ENCODE measurements around the gene MRPL24.

MRPL24 gene

GRCh38 chr1:156691665-156692440, 49.0 kb downstream of the MRPL24 start:
- FAIRE-seq (no peak), DNase-seq (ENCODE audit: insufficient read length, low spot score) (no peak)
- TF ChIP-seq POU2F2 (IDR thresholded peaks at IDR 0.05; ENCODE audit: low read depth, low read length) (no peak), PAX5 (IDR thresholded peaks at IDR 0.05; ENCODE audit: insufficient read depth, low read length, severe bottlenecking) (no peak), POLR2A (IDR thresholded peaks at IDR 0.05; ENCODE audit: low read depth, low read length) (no peak)

DNA sequence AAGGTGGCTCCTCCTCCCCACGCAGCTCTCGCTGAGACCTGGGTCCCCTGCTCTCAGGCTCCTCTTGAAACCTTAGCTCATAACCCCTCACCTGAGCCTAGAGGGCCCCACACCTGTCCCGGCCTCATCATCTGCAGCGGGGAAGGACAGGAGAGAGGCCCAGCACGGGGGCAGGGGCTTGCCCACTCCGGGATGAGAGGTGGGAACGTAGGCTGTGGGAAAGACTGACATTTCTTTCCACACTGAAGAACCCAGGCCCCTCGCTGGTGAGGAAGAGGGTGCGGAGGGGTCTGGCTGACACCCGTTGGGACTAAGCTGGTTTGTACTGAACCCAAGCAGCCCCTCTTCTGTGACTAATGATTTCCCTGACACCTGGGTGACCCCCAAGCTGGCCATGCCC, 49.7 kb downstream of the MRPL24 start:
- FAIRE-seq (no peak), DNase-seq (ENCODE audit: insufficient read length, low spot score) (no peak)
- no peak for TF ChIP-seq PAX5 (IDR thresholded peaks at IDR 0.05; ENCODE audit: insufficient read depth, low read length, severe bottlenecking)
- no peak for TF ChIP-seq POLR2A (IDR thresholded peaks at IDR 0.05; ENCODE audit: low read depth, low read length)
- no peak for TF ChIP-seq POU2F2 (IDR thresholded peaks at IDR 0.05; ENCODE audit: low read depth, low read length)
- no peak for TF ChIP-seq TAF1 (IDR thresholded peaks at IDR 0.05; ENCODE audit: low read depth, low read length)
- no peak for TF ChIP-seq SPI1 (IDR thresholded peaks at IDR 0.05; ENCODE audit: low read depth, low read length)
- no peak for TF ChIP-seq POLR2AphosphoS5 (IDR thresholded peaks at IDR 0.05; ENCODE audit: low read depth, low read length)

DNA sequence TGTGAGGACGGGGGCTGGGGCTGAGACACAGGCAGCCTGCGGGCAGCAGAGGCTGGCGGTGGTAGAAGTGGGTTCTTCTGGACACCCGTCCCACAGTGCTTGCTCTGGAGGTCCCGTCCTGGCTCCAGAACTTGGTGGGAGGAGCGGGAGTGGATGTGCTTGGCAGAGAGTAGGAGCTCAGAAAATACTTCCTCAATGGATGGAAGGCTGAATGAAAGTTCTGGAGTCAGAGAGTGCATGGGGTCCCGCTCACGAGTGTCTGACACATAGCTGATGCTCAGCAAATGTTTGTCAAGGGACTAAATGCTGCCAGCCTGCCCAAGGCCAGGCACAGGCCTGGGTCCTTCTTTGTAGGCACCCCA, 50.2 kb downstream of the MRPL24 start:
- TF ChIP-seq POLR2AphosphoS5 (IDR thresholded peaks at IDR 0.05; ENCODE audit: low read depth, low read length) = no peak
- no peak for TF ChIP-seq TAF1 (IDR thresholded peaks at IDR 0.05; ENCODE audit: low read depth, low read length)
- TF ChIP-seq POU2F2 (IDR thresholded peaks at IDR 0.05; ENCODE audit: low read depth, low read length) = no peak
- no peak for TF ChIP-seq PAX5 (IDR thresholded peaks at IDR 0.05; ENCODE audit: insufficient read depth, low read length, severe bottlenecking)
- TF ChIP-seq SPI1 (IDR thresholded peaks at IDR 0.05; ENCODE audit: low read depth, low read length) = no peak
- TF ChIP-seq POLR2A (IDR thresholded peaks at IDR 0.05; ENCODE audit: low read depth, low read length) = no peak
- FAIRE-seq (no peak), DNase-seq (ENCODE audit: insufficient read length, low spot score) (no peak)

DNA sequence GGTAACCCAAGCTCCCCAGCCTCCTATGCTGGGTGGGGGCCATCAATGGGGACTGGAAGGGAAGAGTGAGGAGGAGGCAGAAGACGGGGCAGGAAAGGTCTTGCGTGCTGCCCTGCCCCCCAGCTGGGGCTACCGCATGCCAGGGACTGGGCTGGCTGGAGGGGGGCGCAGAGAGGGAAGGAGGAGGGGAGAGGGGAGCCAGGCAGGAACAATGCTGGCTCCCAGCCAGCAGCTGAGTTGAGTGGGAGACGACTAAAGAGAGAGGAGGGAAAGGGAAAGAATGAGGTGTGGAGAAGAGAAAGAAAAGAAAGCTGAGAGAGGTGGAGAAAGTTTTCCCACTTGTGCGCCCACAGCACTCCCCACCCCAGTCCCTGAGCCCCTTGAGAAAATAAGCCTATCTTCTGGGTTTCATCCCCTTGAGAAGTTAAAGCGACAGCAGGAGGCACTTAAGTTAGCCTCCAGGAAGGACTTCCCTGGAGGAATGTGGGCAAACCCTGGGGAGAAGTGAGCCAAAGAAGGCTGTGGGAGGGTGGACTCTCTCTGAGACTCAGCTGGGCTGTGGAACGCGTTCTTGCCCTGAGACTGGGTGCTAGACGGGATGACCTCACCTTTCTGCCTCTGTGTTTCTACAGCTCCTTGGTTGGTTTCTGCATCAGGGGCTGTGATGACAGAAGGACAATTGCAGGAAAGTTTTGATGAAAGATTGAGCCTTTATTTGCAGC, 50.8 kb downstream of the MRPL24 start:
- TF ChIP-seq POLR2A (IDR thresholded peaks at IDR 0.05; ENCODE audit: low read depth, low read length) (no peak), PAX5 (IDR thresholded peaks at IDR 0.05; ENCODE audit: insufficient read depth, low read length, severe bottlenecking) (no peak), POLR2AphosphoS5 (IDR thresholded peaks at IDR 0.05; ENCODE audit: low read depth, low read length) (no peak), TAF1 (IDR thresholded peaks at IDR 0.05; ENCODE audit: low read depth, low read length) (no peak), POU2F2 (IDR thresholded peaks at IDR 0.05; ENCODE audit: low read depth, low read length) (no peak), SPI1 (IDR thresholded peaks at IDR 0.05; ENCODE audit: low read depth, low read length) (no peak)
- no peak for DNase-seq (ENCODE audit: insufficient read length, low spot score)
- no peak for FAIRE-seq

DNA sequence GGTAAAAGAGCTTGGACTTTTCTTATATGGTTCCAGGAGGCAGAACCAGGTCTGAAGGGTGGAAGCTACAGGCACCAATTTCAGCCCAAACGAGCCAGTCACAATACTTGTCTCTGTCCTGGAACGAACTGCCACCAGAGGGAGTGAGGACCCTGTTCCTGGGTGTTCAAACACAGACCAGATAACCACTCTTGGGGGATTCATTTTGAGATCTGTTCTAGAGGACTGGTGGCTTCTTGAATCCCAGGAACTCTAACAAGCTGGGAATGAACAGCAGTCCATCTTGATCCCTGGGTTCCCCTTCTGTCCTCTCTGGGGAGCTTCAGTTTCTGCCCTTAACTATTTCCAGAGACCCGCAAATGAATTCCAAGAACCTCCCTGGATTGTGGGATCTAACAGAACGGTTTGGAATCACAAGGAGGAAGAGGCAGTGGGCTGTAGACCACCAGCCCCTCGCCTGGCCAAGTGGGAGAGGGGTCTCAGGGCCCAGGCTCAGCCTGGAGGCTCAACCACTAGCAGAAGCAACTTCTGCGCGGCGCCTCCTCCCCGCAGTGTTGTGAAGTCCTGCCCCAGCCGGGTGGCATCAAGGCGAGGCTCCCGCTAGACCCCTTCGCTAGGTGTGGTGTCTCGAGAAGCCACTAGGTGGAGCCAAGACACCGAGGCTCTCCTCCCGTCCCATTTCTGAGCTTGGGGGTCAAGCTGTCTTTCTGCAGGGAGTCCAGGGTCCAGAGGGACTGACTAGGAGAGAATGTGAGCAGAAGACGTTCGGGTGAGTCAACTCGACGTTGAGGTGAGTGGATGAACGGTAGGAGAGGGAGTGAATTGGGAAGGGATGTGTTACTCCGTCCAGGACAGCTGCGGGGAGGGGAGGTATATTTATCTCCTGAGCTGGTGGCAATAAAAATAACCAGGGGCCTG, 51.6 kb downstream of the MRPL24 start:
- no peak for TF ChIP-seq SPI1 (IDR thresholded peaks at IDR 0.05; ENCODE audit: low read depth, low read length)
- TF ChIP-seq POU2F2 (IDR thresholded peaks at IDR 0.05; ENCODE audit: low read depth, low read length) = no peak
- no peak for TF ChIP-seq PAX5 (IDR thresholded peaks at IDR 0.05; ENCODE audit: insufficient read depth, low read length, severe bottlenecking)
- no peak for TF ChIP-seq TAF1 (IDR thresholded peaks at IDR 0.05; ENCODE audit: low read depth, low read length)
- no peak for TF ChIP-seq POLR2AphosphoS5 (IDR thresholded peaks at IDR 0.05; ENCODE audit: low read depth, low read length)
- TF ChIP-seq POLR2A (IDR thresholded peaks at IDR 0.05; ENCODE audit: low read depth, low read length) = no peak
- FAIRE-seq = peak; percentile 20
- peak; percentile 82 for DNase-seq (ENCODE audit: insufficient read length, low spot score)
